Daoy (cell line): ENCODE data around the gene TCF7L2. TPM values are rescaled to one million over a fixed set of nuclear protein-coding genes. Genes with fewer than 3 reads are reported as not detected.

Experiments
- DNase-seq: peaks from one replicate; pipeline ENCODE4 v3.0.0-alpha.2; 2015; ENCODE audit warnings: low read depth
- total RNA-seq: library from RNA; depleted of rRNA; stranded (reverse); fragments of >200 nt; shearing (Covaris generic); gene quantifications from 2 replicates; pipeline ENCODE4 v1.2.3, GENCODE V29; 2014

TCF7L2 gene
- total RNA-seq, 1 experiment from 2014 or later = 1.9 TPM

DNA sequence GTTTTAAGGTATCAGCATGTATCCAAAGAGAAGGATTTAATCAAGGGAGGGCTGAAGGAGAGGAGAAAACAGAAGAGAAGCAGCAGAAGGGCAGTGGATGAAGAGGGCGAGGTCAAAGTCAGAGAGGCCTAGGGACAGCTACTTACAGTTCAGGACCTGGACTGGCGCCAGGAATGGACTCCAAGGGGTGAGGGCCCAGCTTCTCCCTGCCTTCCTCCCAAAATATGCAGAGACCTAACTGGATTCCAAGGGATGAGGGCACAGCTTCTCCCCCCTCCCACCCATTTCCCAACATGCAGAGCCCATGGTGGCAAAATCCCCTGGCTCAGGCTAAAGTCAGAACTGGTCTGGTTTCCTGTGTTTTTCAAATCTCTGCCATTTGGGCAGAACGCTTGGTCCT, 3.4 kb upstream of the TCF7L2 start:
- no peak for DNase-seq

DNA sequence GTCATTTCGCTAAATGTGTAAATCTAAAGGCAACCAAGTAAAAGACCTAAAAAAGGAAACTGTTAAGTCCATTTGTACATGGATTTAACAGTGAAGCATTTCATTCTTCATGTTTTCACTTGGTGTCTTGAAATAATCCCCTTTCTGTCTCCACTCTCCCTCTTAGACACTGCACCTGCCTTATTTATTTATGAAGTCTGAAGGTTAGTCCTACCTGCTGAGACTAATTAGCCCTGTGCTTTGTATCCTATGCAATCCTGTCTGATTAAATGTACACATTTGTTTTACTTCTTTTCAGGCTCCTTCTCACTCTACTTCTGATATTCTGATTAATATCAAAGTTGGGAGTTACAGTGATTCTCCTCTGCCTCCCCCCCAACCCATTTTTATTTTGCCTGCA, 1.9 kb upstream of the TCF7L2 start:
- DNase-seq = no peak

DNA sequence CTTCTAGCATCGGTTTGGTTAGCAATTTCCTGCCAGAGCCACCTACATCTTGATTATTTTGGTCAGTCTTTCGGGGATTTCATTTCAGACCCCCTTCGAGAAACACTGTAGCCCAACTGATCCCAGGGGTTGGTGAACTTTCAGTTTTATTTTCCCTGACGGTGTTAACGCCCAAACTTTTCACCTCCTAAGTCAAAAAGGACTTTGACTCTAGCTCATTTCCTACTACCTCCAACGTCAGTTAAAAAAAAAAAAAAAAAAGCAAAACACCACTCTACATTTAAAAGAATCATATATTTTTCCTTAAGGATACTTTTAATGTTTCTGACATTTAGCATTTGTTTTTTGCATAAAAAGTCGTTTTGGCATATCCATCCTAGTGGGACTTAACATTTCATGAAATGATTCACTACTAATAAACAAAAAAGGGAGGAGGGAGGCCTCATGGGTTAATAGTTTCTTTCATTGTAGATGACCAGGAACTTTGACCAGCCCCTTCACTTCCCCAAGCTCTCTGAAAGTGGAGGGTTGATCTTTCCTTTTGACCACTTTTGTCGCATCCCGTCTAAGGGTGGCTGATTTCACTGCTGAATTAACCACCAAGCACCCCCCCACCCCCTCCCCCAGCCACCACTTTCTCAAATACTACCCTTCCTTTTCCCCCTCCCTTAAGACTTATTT, 764 bp upstream of the TCF7L2 start:
- no peak for DNase-seq

DNA sequence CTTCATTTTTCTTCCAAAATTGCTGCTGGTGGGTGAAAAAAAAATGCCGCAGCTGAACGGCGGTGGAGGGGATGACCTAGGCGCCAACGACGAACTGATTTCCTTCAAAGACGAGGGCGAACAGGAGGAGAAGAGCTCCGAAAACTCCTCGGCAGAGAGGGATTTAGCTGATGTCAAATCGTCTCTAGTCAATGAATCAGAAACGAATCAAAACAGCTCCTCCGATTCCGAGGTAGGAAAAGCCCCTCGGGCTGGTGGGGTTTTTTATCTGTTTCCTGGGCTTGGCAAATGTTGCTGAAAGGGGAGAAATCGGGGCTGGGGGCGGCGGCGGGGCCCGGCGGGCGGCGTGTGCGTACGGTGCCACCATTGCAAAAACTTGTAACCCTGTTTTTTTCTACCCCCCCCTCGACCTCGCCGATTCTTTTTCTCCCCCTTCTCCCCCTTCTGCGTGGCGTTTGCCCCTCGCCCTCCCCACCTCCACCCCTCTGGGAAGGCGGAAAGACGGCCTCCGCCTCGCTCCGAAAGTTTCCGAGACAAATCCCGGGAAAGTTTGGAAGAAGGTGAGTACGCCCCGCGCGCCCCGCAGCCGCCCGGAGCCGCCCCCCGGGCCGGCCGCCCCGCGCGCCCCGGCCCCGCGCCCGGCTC, 789 bp downstream of the TCF7L2 start:
- DNase-seq = peak; percentile 49

DNA sequence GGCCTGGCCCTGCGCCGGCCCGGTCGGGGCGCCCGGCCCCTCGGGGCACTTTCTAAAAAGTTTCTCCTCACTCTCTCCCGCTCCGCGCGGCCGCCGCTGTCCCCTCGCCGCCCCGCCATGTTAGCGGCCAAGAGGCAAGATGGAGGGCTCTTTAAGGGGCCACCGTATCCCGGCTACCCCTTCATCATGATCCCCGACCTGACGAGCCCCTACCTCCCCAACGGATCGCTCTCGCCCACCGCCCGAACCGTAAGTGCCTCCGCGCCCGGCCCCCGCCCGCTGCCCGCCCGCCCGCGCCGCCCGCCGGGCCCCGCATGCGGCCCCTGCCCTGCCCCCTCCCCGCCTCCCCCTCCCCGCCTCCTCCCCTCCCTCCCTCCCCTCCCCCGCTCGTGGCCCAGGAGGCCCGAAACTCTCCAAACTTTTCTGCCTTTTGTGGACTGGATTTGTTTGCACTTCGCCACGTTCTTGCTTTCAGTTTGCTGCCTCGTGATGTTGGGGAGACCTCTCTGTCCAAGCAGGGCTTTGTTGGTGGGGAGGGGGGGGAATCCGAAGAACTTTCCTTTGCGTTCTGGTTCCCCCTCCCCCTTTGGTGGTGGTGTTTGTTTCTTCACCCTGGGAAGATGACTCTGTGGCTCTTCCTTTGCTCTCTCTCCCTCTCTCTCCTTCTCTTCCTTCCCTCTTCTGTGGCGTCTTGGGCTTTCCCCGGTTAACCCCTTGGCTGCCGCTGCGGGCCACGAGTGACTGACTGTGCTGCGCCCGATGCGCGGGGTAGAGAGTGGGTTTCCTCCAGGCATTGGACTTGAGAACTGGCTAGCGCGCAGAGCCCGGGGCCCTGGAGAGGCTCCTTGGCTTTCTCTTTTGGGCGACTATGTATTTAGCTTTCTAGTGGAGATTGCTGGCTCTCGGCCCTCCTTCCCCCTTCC, 1.6 kb downstream of the TCF7L2 start:
- DNase-seq = peak; percentile 59

DNA sequence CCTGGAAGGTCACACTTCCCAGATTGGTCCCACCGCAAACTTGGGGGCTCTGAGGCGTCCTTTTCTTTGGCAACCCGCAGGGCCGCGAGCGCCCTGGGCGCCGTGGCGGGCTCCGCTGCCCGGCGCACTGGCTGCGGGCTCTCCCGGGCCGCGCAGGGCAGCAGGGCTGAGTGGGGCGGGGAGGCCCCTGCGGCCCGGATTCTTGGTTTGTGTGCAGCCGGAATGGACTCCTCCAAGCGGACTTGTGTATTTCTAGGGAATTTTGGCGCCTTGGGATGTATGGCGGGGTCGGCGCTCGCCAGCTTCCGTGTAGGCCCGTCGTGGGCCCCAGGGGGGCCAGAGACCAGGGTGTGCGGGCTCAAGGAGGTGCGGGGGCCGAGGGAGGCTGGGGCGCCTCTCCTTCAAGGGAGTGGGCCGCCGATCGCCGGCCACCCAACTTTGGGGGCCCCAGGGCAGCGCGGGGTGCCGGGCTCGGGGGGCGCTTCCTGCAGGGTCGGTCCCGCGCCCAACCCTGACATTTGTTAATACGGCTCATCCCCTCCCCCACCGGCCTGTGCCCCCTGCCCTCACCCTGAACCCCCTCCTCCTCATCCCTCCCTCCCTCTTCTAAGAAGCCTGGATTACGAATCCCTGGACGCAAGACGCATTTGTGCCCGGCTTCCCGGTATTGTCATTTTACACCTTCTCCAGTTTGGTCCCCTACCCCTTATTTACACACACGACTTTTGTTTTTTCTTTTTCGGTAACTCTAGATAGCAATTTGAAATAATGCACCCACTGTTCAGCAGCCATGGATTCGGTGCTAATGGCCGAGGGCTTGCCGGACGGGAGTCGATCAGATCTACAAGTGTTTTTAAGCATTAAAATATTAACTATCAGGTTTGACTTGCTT, 2.5 kb downstream of the TCF7L2 start:
- DNase-seq = peak; percentile 32

DNA sequence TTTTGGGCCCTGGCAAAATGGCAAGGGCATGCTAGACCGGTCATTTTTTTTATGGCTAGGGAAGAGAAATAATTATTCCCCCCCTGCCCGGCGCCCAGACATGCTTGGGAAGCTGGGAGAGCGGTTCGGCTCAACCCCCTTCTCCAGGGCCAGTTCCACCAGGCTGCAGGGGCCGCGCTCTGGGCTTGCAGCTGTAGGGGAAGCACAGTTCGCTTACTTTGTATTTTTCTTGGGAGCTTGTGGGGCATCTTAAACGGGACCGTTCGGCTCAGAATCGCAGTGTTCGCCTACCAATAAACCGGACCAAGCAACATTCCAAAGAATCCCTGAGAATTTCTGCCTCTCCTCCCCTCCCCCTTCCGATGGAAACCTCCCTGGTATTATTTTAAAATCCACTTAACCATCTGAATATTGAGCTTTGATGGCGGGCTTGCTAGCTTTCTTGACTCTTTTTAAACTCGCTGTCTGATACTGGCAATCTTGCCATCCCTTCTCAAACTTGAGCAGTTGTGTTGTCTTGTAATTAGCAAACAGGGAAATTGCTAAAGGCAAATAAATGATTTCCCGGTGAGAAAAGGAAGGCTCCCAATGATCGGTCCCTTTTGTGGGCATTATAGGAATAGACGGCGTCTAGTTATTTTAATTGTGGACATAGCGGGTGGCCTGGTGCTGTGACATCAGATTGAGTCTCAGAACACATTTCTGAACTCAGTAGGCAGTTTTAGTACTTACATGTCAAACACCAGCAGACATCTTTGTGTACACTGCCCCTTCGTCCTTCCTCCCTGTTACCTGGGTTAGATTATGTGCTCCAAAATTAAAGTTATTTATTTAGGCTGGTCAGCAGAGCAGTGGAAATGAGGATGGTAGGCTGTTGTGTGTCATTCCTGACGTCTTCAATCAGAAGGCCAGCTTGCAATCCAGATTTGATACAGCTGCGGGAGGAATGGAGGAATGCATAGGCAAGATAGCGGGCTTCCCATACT, 3.4 kb downstream of the TCF7L2 start:
- DNase-seq = peak; percentile 35

DNA sequence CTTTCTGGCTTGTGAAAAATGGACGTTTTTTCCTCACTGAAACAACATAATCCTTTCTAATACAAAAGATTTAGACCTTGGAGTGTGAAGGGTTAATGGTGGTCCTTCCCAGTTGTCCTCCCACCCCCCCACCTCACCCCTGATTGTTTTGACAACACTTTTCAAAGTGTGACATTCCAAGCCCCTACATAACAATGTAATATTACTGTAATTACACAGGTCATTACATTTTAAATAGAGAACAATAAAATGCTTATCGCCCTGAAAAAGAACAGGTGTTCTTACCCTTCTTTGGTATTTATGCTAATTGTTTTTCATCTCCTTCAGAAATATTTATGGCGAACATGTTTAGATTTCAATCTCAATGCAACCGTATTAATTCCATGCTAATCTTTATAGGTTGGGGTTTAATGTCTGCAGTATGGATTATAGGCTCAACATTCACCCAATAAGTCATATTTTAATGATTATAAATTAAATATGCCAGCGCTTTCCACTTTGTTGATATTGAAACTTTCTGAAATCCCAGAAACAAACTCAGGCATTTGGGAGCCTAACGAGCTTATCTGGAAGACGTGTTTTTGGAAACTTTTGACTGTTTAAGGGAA, 5.0 kb downstream of the TCF7L2 start:
- no peak for DNase-seq

DNA sequence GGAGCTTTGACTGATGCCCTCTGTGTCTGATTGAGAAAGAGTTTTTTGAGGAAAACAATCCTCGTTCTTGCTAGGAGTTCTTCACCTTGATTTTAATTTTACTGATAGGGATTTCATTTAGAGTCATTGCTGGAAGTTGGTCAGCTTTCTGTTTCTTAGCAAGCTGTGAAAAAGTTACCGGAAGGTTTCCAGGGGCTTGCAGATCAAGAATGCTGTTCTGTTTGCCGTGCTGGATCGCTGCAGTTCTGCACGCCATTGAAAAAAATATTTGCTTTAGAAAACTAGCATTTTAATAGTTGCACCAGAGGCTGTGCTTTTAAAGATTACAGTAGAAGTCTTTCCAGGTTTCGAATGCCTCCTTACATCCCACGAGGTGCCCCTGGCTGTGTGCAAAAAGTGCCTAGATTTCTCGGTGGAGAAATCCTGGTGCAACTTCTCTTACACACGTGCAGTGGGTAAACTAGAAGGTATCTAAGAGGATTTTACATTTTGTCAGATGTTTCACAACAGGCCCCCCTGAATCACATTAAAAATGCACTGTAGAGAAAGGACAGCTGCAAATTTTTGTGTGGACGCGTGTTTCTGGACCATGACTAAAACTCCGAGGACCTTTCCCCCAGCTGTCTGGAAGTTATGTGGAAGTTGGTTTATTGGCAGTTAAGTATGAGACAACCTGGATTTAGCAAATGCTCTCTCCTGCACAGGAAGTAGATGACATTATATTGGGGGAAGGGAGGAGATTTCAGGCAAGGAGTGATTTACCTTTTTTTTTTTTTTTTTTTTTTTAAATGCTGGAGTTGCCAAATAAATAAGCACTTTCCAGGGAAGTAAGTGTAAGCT, 5.8 kb downstream of the TCF7L2 start:
- DNase-seq = peak; percentile 10

DNA sequence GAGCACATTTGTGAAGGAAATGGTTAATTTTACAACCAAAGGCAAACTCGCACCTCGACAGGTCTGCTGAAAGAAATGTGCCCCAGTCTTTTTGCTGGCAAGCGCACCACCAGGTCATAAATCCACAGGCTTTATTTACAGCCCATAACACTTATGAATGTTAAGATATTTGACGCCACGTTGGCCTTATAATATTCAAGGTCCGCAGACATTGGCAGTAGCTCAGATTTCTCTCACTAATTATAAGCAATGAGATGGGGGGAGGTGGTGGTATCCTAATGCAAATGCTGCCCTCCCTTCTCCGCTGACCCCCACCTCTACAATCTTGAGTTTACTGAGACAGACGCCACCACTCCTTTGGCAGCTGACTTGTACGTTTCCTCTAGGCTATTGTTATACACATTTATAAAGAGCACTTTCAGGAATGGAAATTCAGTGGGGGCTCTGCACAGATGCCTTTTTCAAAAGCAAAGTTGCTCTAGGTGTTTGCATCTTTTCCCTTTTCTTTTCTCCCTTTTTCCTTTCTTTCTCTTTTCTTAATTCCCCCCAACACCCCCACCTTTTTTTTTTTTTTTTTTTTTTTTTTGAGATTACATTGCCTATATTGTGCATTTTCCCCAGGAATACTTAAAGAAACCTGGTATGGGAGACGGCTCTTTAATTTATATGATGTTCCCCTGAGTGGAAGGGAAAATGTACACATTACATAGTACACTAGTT, 6.7 kb downstream of the TCF7L2 start:
- no peak for DNase-seq

DNA sequence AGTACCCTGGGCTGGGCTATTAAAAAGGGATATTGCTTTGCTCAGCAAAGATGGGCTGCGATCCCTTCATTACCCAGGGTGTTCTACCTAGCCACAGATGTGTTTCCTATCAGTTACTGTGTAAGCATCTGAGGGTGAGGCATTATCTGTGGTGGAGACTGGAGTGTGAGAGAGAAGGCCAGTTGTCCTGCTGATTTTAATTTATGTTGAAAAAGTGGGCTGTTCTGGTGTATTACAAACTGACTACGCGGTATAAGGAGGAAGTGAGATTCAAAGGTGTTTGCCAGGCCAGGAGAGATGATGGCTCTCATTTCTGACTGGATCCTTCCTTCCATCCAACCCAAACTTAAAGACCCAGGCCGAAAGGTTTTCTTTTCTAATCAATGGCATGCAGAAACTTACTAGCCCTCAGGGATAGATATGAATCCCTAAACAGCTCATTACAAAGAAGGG, 7.6 kb downstream of the TCF7L2 start:
- DNase-seq = peak; percentile 13

DNA sequence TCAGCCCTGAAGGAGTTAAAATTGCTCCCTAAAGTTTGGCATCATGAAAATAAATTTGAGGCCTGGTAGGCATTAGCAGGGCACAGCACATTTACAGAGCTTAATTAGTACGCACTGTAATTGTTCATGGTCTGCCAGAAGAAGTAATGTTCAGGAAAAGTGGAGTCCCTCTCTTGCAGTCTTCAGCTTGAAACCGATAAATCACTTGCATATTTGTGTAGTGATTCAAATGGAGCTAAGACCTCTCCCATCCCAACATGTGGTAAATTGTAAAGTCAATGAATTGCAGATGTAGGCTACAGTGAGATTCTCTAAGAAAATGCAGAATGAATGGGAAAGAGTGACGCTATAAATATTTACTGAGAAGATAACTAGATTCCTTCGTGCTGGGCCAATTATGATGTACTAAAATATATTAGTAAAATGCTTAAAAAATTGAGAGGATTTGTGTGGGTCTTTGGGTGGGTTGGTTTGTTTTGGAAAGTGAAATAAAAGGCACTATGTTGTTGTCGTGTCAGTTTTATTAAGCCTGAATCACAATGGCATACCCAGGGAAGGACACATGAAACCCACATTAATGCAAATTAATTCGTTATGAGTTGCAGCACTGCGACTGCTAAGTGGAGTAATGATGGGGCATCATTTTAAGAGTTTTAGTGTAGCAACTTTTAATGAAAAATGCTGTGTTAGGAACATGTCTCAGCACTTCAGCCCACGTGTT, 8.4 kb downstream of the TCF7L2 start:
- DNase-seq = peak; percentile 57

DNA sequence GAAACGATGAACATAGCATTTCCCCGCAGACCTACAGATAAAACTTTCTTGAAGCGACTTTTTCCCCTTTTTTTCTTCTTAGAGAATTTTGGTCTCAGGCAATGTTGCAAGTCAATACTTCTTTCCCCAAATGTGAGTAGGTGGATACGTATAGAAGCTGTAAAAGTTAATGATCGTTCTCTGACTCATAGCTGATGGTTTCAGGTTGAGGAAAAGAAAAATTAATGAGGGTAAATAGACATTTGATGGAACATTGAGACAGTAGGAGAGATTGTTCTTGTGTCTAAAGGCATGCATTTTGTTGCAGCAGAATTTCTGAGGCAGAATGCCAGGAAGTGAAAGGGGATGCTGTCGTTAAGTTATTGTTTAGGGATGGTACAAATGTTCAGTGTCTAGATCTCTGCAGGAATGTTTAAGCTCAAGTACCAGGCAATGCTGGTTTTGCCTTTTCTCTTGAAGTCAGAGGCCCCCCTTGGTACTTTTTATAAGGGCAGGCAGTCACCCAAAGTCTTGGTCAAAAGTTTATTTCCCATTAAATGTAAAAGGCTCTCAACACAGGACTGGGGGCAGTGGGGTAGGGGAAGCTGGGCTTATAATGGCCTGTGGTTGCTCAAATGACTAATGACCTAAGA, 9.3 kb downstream of the TCF7L2 start:
- peak; percentile 15 for DNase-seq

DNA sequence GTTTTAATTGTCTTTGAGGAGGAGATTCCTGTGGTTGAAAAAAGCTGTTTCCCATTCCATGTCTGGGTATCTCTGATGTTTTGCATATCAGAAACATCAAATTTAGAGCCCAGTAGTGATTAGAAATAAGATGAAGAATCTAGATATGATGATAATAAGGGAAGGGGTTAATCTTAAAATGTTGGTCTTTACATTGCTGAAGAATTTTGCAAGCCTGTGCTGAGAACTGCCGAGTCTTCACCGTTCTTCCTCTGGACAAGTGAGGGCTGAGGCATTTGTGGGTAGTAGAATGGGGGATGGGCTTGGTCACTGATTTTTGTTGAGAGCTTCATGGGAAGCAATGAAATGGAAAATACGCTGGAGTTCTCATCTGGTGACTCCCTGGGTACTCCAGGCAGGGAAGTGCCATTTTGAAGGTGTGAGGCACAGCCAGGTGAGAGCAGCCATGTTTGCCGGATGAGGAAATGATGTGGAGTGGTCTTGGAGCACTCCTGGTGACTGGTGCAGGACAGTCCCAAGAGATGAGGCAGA, 10.2 kb downstream of the TCF7L2 start:
- peak; percentile 6 for DNase-seq

DNA sequence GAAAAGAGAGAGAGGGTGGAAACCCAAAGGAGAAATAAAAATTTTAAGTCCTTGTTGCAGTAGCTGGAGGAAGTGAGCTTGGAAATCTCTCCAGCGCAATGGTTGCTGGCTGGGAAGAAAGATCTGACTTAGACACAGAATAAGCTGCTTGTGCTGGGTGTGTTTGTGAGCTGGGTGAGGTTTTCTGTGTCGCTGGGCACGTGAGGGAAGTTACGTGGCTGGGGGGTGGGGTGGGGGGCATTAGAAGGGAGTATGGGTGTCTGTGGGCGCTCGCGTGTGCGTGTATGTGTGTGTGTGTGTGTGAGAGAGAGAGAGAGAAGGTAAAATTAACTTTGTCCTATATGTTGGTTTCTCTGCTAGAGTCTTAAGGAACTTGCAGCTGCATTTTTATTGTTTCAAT, 11.6 kb downstream of the TCF7L2 start:
- no peak for DNase-seq

DNA sequence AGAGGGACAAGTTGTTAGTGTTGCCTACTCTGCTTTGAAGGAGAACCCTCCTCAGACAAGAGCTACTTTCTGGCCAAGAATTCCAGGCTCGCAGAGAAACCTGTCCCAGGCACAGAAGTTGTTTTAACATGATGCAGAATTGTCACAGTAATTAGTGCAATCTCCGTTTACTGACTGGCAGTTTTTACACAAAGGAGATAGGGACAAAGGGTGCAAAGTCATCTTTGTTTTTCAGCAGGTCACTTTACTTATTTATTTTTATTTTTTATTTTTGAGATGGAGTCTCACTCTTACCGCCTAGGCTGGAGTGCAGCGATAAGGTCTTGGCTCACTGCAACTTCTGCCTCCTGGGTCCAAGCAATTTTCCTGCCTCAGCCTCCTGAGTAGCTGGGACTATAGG, 12.3 kb downstream of the TCF7L2 start:
- DNase-seq = no peak

DNA sequence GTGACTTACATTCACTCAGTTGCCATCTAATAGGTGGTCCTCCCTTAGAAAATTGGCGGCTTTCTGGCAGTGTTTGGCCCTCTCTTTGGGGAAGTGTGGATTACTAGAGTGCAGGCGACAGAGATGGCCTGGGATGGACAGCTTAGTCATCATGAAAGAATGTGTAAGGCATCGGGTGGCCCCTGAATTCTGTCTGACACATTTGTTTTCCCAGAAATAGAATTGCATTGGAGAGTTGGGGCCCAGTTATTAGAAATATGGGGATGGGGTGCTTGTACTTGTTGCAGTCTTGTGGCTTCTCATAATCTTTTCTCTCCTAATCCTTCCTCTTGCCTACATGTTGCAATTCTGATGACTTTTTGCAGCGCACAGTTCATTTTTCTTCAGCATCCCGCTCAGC, 13.8 kb downstream of the TCF7L2 start:
- peak; percentile 30 for DNase-seq
